Measurements from ENCODE around the gene RRP1.
"Not testable (repeated sequence)": the region's sequence is repeated elsewhere in the genome, so short reads cannot be mapped to it uniquely, and the experiment has no call there.

The RRP1 gene

DNA sequence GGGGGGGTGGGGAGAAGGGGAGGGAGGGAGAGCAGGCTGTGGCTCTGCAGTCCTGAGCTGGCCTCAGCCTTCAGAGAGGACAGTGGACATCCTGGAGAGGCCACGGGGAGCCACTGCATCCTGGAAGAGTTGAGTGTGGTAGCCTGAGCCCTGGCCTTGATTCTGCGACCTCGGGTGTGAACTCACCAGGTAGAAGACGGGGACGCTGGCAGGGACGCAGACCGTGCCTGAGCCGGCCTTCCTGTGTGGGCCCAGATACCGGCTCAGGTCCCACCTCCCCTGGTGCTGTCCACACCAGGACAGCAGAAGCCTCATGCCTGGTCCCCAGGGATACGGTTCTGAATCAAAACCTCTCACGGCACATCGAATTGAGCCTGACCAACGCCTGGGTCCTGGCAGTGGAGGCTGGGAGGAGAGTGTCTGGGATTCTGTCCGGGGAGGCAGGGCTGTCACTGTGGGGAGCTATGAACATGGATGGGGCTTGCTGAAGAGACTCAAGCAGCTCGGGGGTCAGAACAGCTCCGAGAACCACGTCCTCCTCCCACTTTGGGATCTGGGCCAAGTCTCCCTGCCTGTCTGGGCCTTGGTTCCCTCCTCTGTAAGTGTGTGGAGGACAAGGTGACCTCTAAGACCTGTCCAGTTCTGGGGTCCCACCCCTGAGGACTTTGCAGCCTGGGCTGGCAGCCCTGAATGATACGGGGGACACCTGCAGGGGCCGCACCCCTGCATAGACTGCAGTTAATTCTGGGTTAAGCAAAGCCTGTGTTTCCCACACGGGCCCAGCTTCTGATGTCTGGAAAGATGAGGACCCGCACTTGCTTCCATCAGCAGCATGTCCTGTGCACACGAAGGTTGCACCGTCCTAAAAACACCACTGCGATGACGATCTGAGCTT lies 30.4 kb downstream of the RRP1 start:
- no peaks in the 10 kb centered on the region for H3K27me3 ChIP-seq
- no peak overlapping the region for H3K4me2 ChIP-seq
- peaks cover 8% of the 10 kb centered on the region; the same call in 1 of the 2 replicates for H3K36me3 ChIP-seq
- no peak overlapping the region for H3K4me3 ChIP-seq
- peaks cover 36% of the 10 kb centered on the region for H3K4me1 ChIP-seq
- H3K9me3 ChIP-seq, result peaks cover 22% of the 10 kb centered on the region
- H4K20me1 ChIP-seq, result no peaks in the 10 kb centered on the region; the same call in 1 of the 2 replicates
- H3K9ac ChIP-seq, result no peak overlapping the region
- H3K27ac ChIP-seq, result no peak overlapping the region
- TF ChIP-seq Cebpa-rat (IDR thresholded peaks at IDR 0.05), result no peak

DNA sequence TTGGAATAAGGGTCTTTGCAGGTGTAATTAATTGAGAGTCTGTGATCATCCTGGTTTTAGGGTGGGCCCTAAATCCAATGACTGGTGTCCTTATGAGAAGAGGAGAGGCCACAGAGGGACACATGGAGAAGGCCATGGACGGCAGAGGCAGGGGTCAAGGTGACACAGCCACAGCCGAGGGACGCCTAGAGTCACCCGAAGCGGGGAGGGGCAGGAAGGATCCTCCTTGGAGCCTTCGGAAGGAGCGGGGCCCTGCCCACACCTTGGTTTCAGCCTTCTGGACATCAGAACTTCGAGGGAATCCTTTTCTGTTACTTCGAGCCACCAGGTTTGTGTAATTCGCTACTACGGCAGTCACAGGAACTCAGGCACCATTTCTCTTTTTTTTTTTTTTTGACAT lies 31.1 kb downstream of the RRP1 start:
- Histone ChIP-seq H3K4me1 (peaks cover 38% of the 10 kb centered on the region), H3K4me2 (no peak overlapping the region), H3K4me3 (no peak overlapping the region), H3K27me3 (no peaks in the 10 kb centered on the region), H3K9me3 (peaks cover 22% of the 10 kb centered on the region), H3K36me3 (peaks cover 8% of the 10 kb centered on the region; the same call in 1 of the 2 replicates), H3K9ac (no peak overlapping the region), H3K27ac (no peak overlapping the region), H4K20me1 (no peaks in the 10 kb centered on the region; the same call in 1 of the 2 replicates)
- no peak for TF ChIP-seq Cebpa-rat (IDR thresholded peaks at IDR 0.05)

DNA sequence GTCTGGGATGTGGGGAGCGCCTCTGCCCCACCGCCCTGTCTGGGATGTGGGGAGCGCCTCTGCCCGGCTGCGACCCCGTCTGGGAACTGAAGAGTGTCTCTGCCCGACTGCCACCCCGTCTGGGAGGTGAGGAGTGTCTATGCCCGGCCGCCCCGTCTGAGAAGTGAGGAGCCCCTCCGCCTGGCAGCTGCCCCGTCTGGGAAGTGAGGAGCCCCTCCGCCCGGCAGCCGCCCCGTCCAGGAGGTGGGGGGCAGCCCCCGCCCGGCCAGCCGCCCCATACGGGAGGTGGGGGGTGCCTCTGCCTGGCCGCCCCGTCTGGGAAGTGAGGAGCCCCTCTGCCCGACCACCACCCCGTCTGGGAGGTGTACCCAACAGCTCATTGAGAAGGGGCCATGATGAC lies 32.8 kb downstream of the RRP1 start:
- not testable (repeated sequence) for H3K9ac ChIP-seq, H3K36me3 ChIP-seq, H3K27ac ChIP-seq, H3K4me2 ChIP-seq, H4K20me1 ChIP-seq, H3K4me3 ChIP-seq, H3K27me3 ChIP-seq
- Histone ChIP-seq H3K9me3 (peaks cover 22% of the 10 kb centered on the region), H3K4me1 (peaks cover 36% of the 10 kb centered on the region)

DNA sequence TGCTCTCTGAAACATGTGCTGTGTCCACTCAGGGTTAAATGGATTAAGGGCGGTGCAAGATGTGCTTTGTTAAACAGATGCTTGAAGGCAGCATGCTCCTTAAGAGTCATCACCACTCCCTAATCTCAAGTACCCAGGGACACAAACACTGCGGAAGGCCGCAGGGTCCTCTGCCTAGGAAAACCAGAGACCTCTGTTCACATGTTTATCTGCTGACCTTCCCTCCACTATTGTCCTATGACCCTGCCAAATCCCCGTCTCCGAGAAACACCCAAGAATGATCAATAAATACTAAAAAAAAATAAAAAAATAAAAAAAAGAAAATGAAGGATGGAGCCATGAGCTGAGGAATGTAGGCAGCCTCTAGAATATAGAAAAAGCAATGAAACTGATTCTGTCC lies 33.4 kb downstream of the RRP1 start:
- Histone ChIP-seq H3K9me3 (peaks cover 22% of the 10 kb centered on the region), H3K4me1 (peaks cover 30% of the 10 kb centered on the region)
- H3K9ac ChIP-seq, H4K20me1 ChIP-seq, H3K27ac ChIP-seq, H3K4me2 ChIP-seq, H3K4me3 ChIP-seq, H3K27me3 ChIP-seq, H3K36me3 ChIP-seq: not testable (repeated sequence)

DNA sequence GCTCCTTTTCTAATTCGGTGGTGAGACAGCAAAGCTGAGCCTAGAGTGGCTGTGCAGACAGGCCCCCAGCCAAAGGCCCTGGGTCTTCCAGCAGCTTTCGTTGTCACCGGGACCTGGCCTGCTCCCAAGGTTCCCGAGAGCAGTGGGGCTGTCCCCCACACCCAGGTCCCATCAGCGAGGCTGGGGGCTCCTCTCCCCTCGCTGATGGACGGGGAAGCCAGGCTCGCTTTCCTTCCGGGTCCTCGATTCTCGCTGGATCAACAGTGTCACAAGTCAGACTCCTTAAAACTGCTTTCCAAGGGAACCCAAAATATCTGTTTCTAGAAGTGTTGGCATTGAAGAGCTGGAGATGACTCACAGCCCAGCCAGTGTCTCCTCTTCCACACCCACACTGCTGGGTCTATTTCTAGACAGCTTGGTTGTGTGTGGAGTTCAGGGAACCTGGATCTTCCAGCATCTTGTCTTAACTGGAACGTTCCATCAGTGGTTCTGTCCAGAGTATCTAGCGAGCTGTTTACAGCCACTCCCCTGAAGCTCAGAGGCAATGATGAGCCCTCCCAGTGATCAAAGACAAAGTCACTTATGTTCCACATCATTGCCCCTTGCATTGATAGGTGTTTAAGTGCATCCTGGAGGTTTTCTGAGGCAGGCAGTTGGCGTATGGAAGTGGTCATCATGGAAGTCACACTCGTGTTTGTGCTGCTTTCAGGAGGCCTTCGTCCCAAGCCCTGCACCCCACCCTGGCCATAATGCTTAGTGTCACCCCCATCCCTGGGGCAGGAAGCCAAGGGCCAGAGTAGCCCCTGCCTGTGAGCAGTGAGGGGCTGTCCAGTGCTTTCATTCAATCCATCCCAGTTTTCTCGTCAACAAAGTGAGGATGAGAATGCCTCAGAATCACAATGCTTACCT lies 35.2 kb downstream of the RRP1 start:
- no peak for TF ChIP-seq Cebpa-rat (IDR thresholded peaks at IDR 0.05)
- 0 out of 2 replicates have a peak overlapping the region, but pooled peaks have one; percentile 12 for H3K4me2 ChIP-seq
- no peaks in the 10 kb centered on the region for H4K20me1 ChIP-seq

GRCh38 chr21:43825242-43825935 lies 36.0 kb downstream of the RRP1 start:
- no peak for TF ChIP-seq Cebpa-rat (IDR thresholded peaks at IDR 0.05)
- peaks cover 17% of the 10 kb centered on the region; the same call in 1 of the 2 replicates for H3K4me1 ChIP-seq
- H3K4me2 ChIP-seq, result no peak overlapping the region

More for the DNA sequence above, 35.2 kb downstream of the RRP1 start:
- H3K36me3 ChIP-seq, result peaks cover 8% of the 10 kb centered on the region; the same call in 1 of the 2 replicates
- H3K27ac ChIP-seq, result no peak overlapping the region
- peaks cover 17% of the 10 kb centered on the region; the same call in 1 of the 2 replicates for H3K4me1 ChIP-seq
- H3K4me3 ChIP-seq, result no peak overlapping the region
- no peak overlapping the region for H3K9ac ChIP-seq
- H3K9me3 ChIP-seq, result peaks cover 11% of the 10 kb centered on the region
- no peaks in the 10 kb centered on the region for H3K27me3 ChIP-seq

DNA sequence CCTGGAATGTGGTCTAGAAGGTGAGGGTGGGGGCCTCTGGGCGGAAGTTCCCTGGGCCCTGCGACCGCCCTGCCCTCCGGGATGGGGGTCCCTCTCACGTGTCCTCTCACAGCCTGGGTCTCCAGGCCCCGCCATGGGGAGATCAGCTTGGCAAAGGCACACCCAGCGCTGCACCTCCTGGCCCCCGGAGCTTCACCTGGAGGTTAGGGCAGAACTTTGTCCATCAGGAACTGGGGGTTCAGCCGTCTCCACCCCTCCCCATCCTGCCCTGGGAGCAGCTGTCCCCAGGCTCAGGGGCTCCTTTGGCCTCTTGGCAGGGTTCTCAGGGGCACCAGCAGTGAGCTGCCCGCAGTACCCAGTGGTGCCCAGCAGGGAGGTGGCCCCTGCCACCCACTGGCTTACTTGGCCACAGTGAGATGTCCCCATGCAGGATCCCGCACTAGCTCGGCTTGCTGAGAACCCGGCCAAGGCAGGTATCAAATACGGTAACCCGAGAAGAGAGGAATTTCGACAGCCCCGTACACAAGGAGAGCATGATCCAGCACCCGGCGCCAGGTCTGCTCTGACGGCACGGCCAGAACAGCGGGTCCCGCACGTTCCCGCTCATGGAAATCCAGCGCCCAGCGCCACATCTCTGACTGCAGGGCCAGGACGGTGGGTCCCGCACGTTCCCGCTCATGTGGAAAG lies 36.7 kb downstream of the RRP1 start:
- Histone ChIP-seq H3K4me2 (no peak overlapping the region), H3K27ac (no peak overlapping the region)
- TF ChIP-seq Cebpa-rat (IDR thresholded peaks at IDR 0.05), result no peak

More at GRCh38 chr21:43825242-43825935, 36.0 kb downstream of the RRP1 start:
- H3K27me3 ChIP-seq, result no peaks in the 10 kb centered on the region
- no peaks in the 10 kb centered on the region for H4K20me1 ChIP-seq
- H3K36me3 ChIP-seq, result peaks cover 3% of the 10 kb centered on the region; the same call in 1 of the 2 replicates
- H3K9ac ChIP-seq, result no peak overlapping the region
- peaks cover 7% of the 10 kb centered on the region for H3K9me3 ChIP-seq
- H3K27ac ChIP-seq, result no peak overlapping the region
- H3K4me3 ChIP-seq, result no peak overlapping the region

DNA sequence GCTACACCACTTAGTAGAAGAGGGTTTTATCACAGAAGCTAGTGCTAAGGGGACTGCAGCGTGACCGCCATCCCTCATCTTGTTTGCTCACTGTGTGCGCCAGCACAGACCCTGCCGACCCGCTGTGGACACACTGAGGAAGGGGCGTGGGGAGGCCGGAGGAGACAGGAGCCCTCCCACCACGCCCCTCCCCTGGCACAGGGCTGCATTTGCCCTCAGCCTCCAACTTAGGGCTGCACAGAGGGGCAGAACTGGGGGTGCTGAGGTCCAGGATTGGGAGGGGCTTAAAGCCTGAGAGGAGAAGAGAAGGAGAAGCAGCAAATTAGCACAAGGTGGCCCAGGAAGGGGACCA lies 37.2 kb downstream of the RRP1 start:
- no peak overlapping the region for H3K4me3 ChIP-seq
- no peak overlapping the region for H3K9ac ChIP-seq
- no peaks in the 10 kb centered on the region for H3K27me3 ChIP-seq
- no peaks in the 10 kb centered on the region for H3K36me3 ChIP-seq
- peaks cover 5% of the 10 kb centered on the region; the same call in 1 of the 2 replicates for H3K9me3 ChIP-seq
- no peaks in the 10 kb centered on the region for H4K20me1 ChIP-seq
- peaks cover 17% of the 10 kb centered on the region; the same call in 1 of the 2 replicates for H3K4me1 ChIP-seq
- no peak overlapping the region for H3K27ac ChIP-seq
- H3K4me2 ChIP-seq, result no peak overlapping the region
- no peak for TF ChIP-seq Cebpa-rat (IDR thresholded peaks at IDR 0.05)

More for the DNA sequence above, 36.7 kb downstream of the RRP1 start:
- peaks cover 17% of the 10 kb centered on the region; the same call in 1 of the 2 replicates for H3K4me1 ChIP-seq
- no peak overlapping the region for H3K9ac ChIP-seq
- H3K9me3 ChIP-seq, result peaks cover 5% of the 10 kb centered on the region; the same call in 1 of the 2 replicates
- H3K36me3 ChIP-seq, result no peaks in the 10 kb centered on the region
- H3K4me3 ChIP-seq, result no peak overlapping the region
- no peaks in the 10 kb centered on the region for H4K20me1 ChIP-seq
- H3K27me3 ChIP-seq, result no peaks in the 10 kb centered on the region
